Activated naive CD8-positive, alpha-beta T cell treated with anti-CD3 and anti-CD28 coated beads, Interleukin-2, amount 50 U/mL, for 24 hours (primary cell): ENCODE results near the gene MYH15.
"Not testable (repeated sequence)": the region's sequence is repeated elsewhere in the genome, so short reads cannot be mapped to it uniquely, and the experiment has no call there.

Experiments used
- ATAC-seq: fragments of 150-1000 bp; cut with Tn5 transposase; one replicate; pipeline ENCODE4 v1.10.0; 2021
- DNase-seq: peaks from one replicate; pipeline ENCODE4 v3.0.0; 2021
- H3K27ac Mint-ChIP-seq: one replicate; pipeline ENCODE4 v1.8.0; 2021; ENCODE audit warnings: mild to moderate bottlenecking, mixed read lengths
- H3K27me3 Mint-ChIP-seq: one replicate; pipeline ENCODE4 v1.8.0; 2021; ENCODE audit warnings: mixed read lengths
- H3K36me3 Mint-ChIP-seq: one replicate; pipeline ENCODE4 v1.8.0; 2021; ENCODE audit warnings: low read depth, mixed read lengths
- H3K4me1 Mint-ChIP-seq: one replicate; pipeline ENCODE4 v1.8.0; 2021; ENCODE audit warnings: mixed read lengths
- H3K4me3 Mint-ChIP-seq: one replicate; pipeline ENCODE4 v1.8.0; 2021; ENCODE audit warnings: mild to moderate bottlenecking, moderate library complexity, mixed read lengths
- H3K9me3 Mint-ChIP-seq: one replicate; pipeline ENCODE4 v1.8.0; 2021; ENCODE audit warnings: mixed read lengths

Gene MYH15

DNA sequence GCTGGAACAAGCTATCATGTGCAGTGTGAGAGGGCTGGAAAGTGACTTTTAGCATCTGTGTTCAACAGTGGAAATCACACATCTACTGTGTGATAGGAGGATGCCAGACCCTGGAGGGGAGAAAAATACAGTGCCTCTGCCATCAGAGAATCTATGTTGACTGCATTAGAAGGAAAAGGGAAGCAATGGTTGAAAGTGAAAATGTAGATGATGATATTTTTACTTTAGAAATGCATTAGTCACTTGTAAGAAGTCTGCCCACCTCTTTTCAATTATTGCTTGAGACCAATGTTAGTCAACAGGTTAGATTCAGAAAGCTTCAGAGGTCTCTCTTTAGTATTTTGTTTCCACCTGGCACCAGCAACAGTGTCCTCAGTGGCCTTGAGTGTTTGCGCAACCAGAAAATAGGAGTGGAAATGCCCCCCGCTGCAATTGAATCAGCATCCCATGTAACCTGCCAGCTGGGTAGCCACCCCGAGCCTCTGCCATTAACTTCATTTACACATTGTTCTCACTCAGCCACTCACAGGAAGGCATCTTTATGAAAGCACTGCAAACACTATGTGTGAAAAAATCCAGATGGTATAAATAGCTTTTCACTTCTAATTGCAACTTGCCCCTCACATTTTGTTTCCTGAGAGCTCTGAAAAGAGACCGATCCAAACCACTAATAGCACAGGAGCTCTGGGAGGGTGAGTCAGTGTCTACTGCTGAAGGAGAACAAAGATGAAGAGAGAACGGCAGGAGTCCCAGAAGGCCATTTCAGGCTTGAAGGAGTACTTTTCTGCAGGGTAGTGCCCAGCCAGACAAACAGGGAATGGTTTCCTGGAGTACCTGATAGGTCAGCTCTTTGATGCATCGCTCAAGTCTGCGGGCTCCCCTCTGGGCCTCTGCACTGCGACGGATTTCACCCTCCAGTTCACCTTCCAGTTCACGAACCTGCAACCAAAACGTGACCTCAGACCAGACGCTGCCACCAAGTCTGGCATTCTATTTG is 122.0 kb downstream of the MYH15 start:
- Mint-ChIP-seq H3K36me3 (no peaks in the 10 kb centered on the region), H3K9me3 (no peaks in the 10 kb centered on the region), H3K27ac (peak overlapping the region; percentile 48), H3K4me3 (peak overlapping the region; percentile 30), H3K4me1 (peaks cover 29% of the 10 kb centered on the region), H3K27me3 (peaks cover 5% of the 10 kb centered on the region)
- peak; percentile 93 for ATAC-seq
- DNase-seq: peak; percentile 11

DNA sequence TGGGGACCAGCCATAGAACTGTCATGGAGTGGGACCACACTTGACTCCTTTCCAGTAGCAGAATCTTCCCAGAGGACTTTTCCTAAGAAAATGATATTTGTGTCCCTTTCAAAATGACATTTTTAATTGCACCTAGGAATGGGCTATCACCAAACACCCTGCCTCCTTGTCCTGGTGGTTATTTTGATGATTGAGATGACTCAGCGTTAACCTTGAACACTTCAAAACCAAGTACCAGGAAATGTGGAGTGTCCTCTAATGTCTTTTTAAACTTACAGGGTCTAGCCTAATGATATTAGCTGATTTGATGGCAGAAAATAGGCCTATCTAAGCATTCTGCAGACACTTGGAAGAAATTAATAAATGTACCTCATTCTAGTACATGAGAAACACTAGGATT is 123.3 kb downstream of the MYH15 start:
- no peaks in the 10 kb centered on the region for H3K36me3 Mint-ChIP-seq
- no peaks in the 10 kb centered on the region for H3K9me3 Mint-ChIP-seq
- peaks cover 30% of the 10 kb centered on the region for H3K4me1 Mint-ChIP-seq
- ATAC-seq: no peak
- no peak overlapping the region for H3K27ac Mint-ChIP-seq
- H3K4me3 Mint-ChIP-seq: no peak overlapping the region
- H3K27me3 Mint-ChIP-seq: peaks cover 2% of the 10 kb centered on the region
- no peak for DNase-seq

DNA sequence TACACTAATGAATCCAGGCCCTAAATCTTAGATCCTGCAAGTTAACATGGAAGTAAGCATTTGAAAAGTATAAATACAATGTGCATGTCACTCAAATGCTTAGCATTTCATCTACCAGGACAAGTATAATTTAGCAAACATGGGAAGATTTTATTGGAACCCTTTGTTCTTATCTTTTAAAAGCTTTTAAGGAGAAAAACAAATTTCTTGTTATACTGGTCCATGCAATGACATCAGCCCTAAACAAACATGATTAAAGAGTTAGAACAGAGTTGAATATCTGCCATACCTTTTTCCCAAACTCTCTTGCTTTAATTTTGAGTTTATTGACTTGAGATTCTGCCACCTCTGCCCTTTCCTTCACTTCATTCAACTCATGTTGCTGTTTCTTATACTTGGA is 127.1 kb downstream of the MYH15 start:
- Mint-ChIP-seq H3K9me3 (no peaks in the 10 kb centered on the region), H3K27ac (no peak overlapping the region), H3K4me1 (peaks cover 20% of the 10 kb centered on the region), H3K4me3 (no peak overlapping the region), H3K36me3 (no peaks in the 10 kb centered on the region), H3K27me3 (no peaks in the 10 kb centered on the region)
- no peak for ATAC-seq
- no peak for DNase-seq

DNA sequence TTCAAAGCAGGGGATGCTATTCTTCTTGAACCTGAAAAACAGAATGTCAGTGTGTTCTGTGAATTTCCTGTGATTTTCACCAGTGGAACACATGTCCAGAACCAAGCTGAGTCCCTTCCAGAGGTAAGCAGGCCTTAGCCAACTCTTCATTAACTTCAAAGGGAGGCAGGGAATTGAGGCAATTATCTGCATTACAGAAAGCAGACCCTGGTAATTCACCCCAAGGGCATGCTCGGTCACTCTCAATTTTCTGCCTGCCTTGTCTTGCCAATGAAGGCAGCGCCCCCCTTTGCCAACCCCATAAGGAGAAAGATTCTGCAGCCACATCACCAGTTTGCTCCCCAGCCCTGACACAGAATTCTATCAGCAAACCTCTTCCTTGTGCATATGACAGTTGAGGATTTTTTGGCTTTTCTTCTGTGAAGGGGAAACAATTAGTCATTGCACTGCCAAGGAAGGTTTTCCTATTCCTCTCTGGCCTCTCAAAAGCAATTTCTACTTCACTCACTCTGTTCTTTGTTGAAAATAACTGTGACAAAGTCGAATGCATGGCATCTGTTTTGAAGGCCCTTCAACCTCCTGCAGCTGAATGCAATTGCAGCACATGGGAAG is 128.8 kb downstream of the MYH15 start:
- Mint-ChIP-seq H3K27me3 (no peaks in the 10 kb centered on the region), H3K9me3 (no peaks in the 10 kb centered on the region), H3K36me3 (no peaks in the 10 kb centered on the region), H3K27ac (no peak overlapping the region), H3K4me3 (no peak overlapping the region), H3K4me1 (peaks cover 3% of the 10 kb centered on the region)
- DNase-seq (no peak), ATAC-seq (no peak)

DNA sequence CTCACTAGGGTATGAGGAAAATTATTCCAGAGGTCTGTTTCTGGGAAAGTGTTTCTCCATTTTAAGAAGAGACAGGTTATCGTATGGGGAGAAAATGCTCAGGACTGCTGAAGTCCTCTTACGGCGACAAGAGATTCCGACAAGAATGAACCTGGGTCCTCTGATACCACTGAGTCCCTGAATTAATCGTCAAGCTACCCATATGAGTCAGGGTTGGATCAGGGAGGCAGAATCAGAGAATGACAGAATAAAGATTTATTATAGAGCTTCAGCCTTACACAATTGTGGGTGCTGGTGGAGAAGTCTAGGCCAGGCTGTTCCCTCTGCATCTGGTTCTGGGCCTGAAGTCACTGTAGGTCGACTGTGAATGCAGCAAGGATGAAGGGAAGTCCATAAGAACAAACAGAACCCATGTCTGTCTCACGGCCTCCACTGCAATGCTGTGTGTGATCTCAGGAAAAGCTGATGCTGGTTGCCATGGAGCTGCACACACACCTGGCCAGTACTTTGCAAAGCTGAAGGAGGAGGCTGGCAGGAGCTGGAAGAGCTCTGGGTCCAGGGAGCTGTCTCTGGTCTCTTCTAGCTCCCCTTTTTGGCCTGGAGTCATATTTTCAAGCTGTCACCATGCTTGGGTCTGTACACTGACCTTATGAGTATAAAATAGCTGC is 130.1 kb downstream of the MYH15 start:
- no peaks in the 10 kb centered on the region for H3K9me3 Mint-ChIP-seq
- ATAC-seq (no peak), DNase-seq (no peak)
- H3K4me3 Mint-ChIP-seq: no peak overlapping the region
- H3K4me1 Mint-ChIP-seq: peaks cover 3% of the 10 kb centered on the region
- no peak overlapping the region for H3K27ac Mint-ChIP-seq
- H3K36me3 Mint-ChIP-seq: no peaks in the 10 kb centered on the region
- H3K27me3 Mint-ChIP-seq: no peaks in the 10 kb centered on the region

DNA sequence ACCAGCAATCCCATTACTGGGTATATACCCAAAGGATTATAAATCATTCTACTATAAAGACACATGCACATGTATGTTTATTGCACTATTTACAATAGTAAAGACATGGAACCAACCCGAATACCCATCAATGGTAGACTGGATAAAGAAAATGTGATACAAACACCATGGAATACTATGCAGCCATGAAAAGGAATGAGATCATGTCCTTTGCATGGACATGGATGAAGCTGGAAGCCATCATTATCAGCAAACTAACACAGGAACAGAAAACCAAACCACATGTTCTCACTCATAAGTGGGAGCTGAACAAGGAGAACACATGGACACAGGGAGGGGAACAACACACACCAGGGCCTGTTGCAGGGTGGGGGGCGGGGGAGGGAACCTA is 131.4 kb downstream of the MYH15 start:
- not testable (repeated sequence) for H3K4me1 Mint-ChIP-seq, DNase-seq, H3K27ac Mint-ChIP-seq, ATAC-seq, H3K9me3 Mint-ChIP-seq, H3K27me3 Mint-ChIP-seq, H3K4me3 Mint-ChIP-seq, H3K36me3 Mint-ChIP-seq

DNA sequence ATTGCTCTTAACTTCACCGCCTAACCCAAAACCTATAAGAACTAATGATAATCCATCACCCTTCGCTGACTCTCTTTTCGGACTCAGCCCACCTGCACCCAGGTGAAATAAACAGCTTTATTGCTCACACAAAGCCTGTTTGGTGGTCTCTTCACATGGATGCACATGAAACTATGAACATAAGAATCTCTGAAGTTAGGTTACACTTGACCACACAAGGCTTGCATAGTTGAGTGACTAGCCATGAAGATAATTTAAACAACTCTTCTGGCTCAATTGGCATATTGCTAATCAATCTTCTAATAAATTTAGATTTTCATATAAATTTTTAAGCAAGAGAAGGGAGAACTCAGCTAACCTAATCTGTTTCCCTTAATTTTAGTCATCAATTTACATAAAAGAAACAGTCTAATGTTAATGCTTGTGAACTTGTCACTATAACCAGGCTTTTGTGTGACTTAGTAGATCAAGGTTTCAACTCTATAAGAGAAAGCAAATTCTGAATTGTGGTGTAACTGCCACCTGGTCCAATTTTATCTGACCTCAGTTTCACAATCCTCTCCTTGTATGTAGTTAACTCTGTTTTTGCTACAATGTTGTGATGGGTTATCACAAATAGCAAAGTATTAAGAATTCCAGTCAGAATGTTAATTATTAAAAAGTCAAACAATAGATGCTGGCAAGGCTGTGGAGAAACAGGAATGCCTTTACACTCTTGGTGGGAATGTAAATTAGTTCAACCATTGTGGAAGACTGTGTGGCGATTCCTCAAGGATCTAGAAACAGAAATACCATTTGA is 132.0 kb downstream of the MYH15 start:
- H3K9me3 Mint-ChIP-seq: no peaks in the 10 kb centered on the region
- no peaks in the 10 kb centered on the region for H3K27me3 Mint-ChIP-seq

DNA sequence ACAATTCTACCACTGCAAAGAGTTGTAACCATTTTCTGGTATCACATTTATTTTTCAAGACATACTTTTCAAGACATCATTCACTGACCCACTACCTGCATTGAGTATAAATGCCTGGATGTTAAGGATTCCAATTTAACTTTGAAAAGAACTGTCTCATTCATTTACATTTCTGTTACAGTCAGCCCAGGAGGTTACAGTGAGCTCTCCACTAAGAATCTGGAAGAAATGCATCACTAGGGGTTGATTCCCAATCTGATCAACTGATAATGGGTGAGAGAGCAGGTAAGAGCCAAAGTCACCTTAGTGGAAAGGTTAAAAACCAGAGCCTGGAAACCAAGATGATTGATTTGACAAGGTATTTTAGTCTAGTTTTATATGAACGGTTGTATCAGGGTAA is 133.0 kb downstream of the MYH15 start:
- Mint-ChIP-seq H3K4me1 (peaks cover 3% of the 10 kb centered on the region), H3K9me3 (no peaks in the 10 kb centered on the region), H3K36me3 (no peaks in the 10 kb centered on the region), H3K27me3 (no peaks in the 10 kb centered on the region), H3K27ac (no peak overlapping the region), H3K4me3 (no peak overlapping the region)
- DNase-seq (no peak), ATAC-seq (no peak)

More for the DNA sequence above, 132.0 kb downstream of the MYH15 start:
- ATAC-seq (no peak), DNase-seq (no peak)
- H3K36me3 Mint-ChIP-seq: no peaks in the 10 kb centered on the region
- H3K27ac Mint-ChIP-seq: no peak overlapping the region
- peaks cover 3% of the 10 kb centered on the region for H3K4me1 Mint-ChIP-seq
- no peak overlapping the region for H3K4me3 Mint-ChIP-seq

DNA sequence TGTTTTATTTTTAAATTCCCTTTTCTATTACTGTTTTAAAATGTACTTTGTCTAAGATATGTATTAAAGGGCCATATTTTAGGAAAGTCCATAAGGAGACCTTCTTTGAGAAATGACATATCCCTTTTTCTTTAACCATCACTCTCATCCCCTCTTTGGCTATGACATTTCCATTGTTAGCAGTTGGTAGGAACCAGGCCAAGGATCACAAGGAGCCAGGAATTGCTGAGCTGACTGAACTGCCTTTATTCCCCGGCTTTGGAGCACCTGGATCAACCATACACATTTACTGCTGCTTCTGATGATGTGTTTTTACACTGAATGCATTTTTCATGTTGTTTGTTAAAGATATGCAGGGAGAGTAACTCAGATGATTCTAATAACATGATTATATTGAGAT is 134.4 kb downstream of the MYH15 start:
- DNase-seq: no peak
- H3K4me3 Mint-ChIP-seq: no peak overlapping the region
- no peaks in the 10 kb centered on the region for H3K27me3 Mint-ChIP-seq
- H3K9me3 Mint-ChIP-seq: no peaks in the 10 kb centered on the region
- no peak overlapping the region for H3K27ac Mint-ChIP-seq
- no peaks in the 10 kb centered on the region for H3K4me1 Mint-ChIP-seq
- no peak for ATAC-seq
- no peaks in the 10 kb centered on the region for H3K36me3 Mint-ChIP-seq

DNA sequence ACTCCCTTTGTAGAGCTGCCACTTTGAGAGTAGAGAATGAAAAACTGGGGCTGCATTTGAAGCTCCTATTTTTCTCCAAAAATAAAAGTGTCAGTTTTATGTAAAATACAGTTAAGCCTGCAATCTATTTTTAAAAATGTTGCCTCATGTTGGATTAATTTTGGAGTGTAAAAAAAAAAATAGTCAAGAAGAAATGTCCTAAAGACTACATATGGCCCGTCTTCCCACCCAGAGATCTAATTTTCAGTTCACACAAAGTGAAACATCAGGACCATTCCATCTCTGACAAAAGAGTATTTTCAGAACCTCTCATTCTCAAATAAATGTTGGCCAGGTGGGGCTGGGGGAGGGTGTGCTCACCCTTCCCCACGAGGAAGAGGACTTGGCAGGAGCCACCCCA is 151.4 kb downstream of the MYH15 start:
- H3K36me3 Mint-ChIP-seq: no peaks in the 10 kb centered on the region
- H3K27ac Mint-ChIP-seq: no peak overlapping the region
- DNase-seq: no peak
- no peaks in the 10 kb centered on the region for H3K27me3 Mint-ChIP-seq
- no peaks in the 10 kb centered on the region for H3K4me1 Mint-ChIP-seq
- H3K4me3 Mint-ChIP-seq: no peak overlapping the region
- no peaks in the 10 kb centered on the region for H3K9me3 Mint-ChIP-seq
- no peak for ATAC-seq

DNA sequence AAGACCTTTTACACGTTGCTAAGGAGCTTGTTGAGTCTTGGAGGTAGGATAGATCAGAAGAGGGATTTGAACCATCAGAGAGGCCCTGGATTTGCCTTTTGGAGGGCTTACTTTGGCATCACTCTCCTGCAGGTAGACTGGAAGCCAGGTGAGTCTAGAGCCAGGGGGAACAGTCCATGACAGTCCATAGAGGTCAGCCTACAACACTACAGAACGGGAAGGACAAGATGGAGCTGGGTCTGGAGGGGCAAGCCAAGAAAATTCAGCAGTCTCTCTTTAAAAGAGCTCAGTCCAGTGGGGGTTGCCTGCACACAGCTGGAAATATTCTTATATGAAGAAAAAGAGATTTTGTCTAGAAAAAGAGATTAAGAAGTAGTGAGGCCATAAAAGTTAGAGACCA is 153.4 kb downstream of the MYH15 start:
- H3K9me3 Mint-ChIP-seq: no peaks in the 10 kb centered on the region
- ATAC-seq (no peak), DNase-seq (no peak)
- H3K27ac Mint-ChIP-seq: no peak overlapping the region
- H3K27me3 Mint-ChIP-seq: no peaks in the 10 kb centered on the region
- no peak overlapping the region for H3K4me3 Mint-ChIP-seq
- no peaks in the 10 kb centered on the region for H3K36me3 Mint-ChIP-seq
- no peaks in the 10 kb centered on the region for H3K4me1 Mint-ChIP-seq

DNA sequence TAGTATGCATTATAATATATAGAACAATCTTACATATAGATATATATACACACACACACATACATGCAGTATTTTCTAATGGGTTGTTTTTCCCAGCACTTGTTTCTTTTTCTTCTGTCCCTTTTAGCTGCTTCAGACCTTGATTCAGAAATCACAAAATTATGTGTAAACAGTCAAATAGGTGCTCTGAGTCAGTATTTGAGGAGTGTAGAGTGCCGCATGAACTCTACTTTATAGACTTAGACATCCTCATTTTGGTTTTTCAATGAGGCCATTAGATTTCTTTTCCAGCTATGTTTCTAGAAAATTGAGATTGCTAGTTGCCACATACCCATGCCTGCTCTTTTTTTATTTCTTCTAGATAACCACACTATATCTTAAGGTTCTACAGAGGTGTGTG is 155.8 kb downstream of the MYH15 start:
- ATAC-seq (no peak), DNase-seq (no peak)
- Mint-ChIP-seq H3K27me3 (peaks cover under 1% of the 10 kb centered on the region), H3K4me3 (no peak overlapping the region), H3K36me3 (no peaks in the 10 kb centered on the region), H3K9me3 (no peaks in the 10 kb centered on the region), H3K27ac (no peak overlapping the region), H3K4me1 (no peaks in the 10 kb centered on the region)

DNA sequence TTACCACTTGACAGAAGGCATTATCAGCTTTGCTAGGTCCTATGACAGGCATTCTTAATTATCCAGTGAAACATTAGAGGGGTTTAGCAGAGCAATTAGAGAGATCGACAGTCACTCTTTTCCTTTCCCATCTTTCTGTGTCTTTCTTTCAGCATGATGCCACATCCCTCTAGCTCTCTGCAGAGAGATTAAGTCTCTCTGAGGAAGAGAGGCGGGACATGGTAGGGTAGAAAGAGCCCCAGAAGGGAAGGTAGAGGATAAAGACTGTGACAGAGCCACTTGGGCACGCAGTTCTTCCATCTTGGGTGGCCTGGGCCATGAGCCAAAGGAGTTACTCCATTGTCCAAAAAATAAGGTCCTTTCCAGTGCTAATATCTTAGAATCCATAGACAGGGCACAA is 158.2 kb downstream of the MYH15 start:
- no peak for DNase-seq
- Mint-ChIP-seq H3K36me3 (no peaks in the 10 kb centered on the region), H3K27me3 (peaks cover 5% of the 10 kb centered on the region), H3K4me3 (no peak overlapping the region), H3K27ac (no peak overlapping the region), H3K4me1 (no peaks in the 10 kb centered on the region), H3K9me3 (no peaks in the 10 kb centered on the region)
- ATAC-seq: no peak
